Sigmoid colon (tissue), 7 donors: ENCODE measurements around the gene CFAP97D2. TPM values are rescaled to one million over a fixed set of nuclear protein-coding genes. Genes with fewer than 3 reads are reported as not detected.
"Not testable (repeated sequence)": the region's sequence is repeated elsewhere in the genome, so short reads cannot be mapped to it uniquely, and the experiment has no call there.

Experiments
- DNase-seq: peaks from one replicate; pipeline ENCODE4 v3.0.0-alpha.2; 2019
- H3K27ac ChIP-seq, 4 donors: fragments of 200-600 bp; sonication (generic); one replicate each; pipeline ENCODE4 v1.5.1; 2016 to 2019; ENCODE audit warnings: mild to moderate bottlenecking in 1 of 4
- H3K27me3 ChIP-seq, 3 donors: fragments of 200-600 bp; sonication (generic); one replicate each; pipeline ENCODE4 v1.5.1; 2019; ENCODE audit warnings: mild to moderate bottlenecking in 1 of 3
- H3K36me3 ChIP-seq, 4 donors: fragments of 200-600 bp; sonication (generic); one replicate each; pipeline ENCODE4 v1.5.1; 2016 to 2019
- H3K4me1 ChIP-seq, 4 donors: fragments of 200-600 bp; sonication (generic); one replicate each; pipeline ENCODE4 v1.5.1; 2017 to 2019
- H3K4me3 ChIP-seq, 4 donors: fragments of 200-600 bp; sonication (generic); one replicate each; pipeline ENCODE4 v1.5.1; 2017 to 2019; ENCODE audit warnings: mild to moderate bottlenecking in 2 of 4, moderate library complexity in 1 of 4
- H3K9me3 ChIP-seq, 4 donors: fragments of 200-600 bp in 3 of 4; sonication (generic) in 3 of 4; one replicate each; pipeline versions ENCODE4 v1.5.1 to v1.6.1; 2013 to 2019
- EP300 ChIP-seq, 4 donors: sonication (generic); formaldehyde crosslinking; IDR thresholded peaks; one replicate each; pipeline ENCODE4 v1.6.1; 2017; ENCODE audit warnings: antibody characterized with exemption in 4 of 4
- POLR2A ChIP-seq, 2 donors: fragments of 450-650 bp; IDR thresholded peaks; one replicate each; pipeline ENCODE4 v1.6.1; 2016; ENCODE audit warnings: antibody characterized with exemption in 2 of 2, mild to moderate bottlenecking in 2 of 2, moderate library complexity in 2 of 2
- POLR2AphosphoS5 ChIP-seq, 4 donors: sonication (generic); formaldehyde crosslinking; IDR thresholded peaks; one replicate each; pipeline ENCODE4 v1.6.1; 2017; ENCODE audit warnings: antibody characterized with exemption in 4 of 4
- WGBS, 2 donors: extraction: QIAGEN DNeasy Blood & Tissue Kit; methylation state at CpG; one replicate each; pipeline ENCODE4 v1.1.7; 2013; 5-methylcytosine and 5-hydroxymethylcytosine counted together
- intact Hi-C: fragments of 100-400 bp; cut with DNase I; formaldehyde crosslinking; loops from one replicate; pipeline ENCODE4 v1.15.1; 2023
- polyA plus RNA-seq, 3 donors: library from polyadenylated mRNA; stranded (reverse); fragments of 200-250 nt; gene quantifications; one replicate each; pipeline ENCODE4 v1.2.3, GENCODE V29; 2013
- total RNA-seq, 4 donors: library from RNA; depleted of rRNA; stranded (reverse); fragments of >200 nt; gene quantifications; one replicate each; pipeline ENCODE4 v1.1.0, GENCODE V29; 2016
- TF ChIP-seq, protein P1 (sequence below), 4 experiments: fragments of 450-650 bp in 3 of 4; fragments of 200-600 bp in 1 of 4; IDR thresholded peaks; one replicate each; pipeline ENCODE4 v1.5.1; 2016 to 2019; ENCODE audit warnings: antibody characterized with exemption in 4 of 4, mild to moderate bottlenecking in 3 of 4, moderate library complexity in 2 of 4
- donor health status: healthy with polysubstance abuse.
- donor health status: Bipolar disorder and iron deficiency.
- donor health status: healthy.

The CFAP97D2 gene
- total and polyA plus RNA-seq, 7 donors: 0.04 TPM; not detected in 6

DNA sequence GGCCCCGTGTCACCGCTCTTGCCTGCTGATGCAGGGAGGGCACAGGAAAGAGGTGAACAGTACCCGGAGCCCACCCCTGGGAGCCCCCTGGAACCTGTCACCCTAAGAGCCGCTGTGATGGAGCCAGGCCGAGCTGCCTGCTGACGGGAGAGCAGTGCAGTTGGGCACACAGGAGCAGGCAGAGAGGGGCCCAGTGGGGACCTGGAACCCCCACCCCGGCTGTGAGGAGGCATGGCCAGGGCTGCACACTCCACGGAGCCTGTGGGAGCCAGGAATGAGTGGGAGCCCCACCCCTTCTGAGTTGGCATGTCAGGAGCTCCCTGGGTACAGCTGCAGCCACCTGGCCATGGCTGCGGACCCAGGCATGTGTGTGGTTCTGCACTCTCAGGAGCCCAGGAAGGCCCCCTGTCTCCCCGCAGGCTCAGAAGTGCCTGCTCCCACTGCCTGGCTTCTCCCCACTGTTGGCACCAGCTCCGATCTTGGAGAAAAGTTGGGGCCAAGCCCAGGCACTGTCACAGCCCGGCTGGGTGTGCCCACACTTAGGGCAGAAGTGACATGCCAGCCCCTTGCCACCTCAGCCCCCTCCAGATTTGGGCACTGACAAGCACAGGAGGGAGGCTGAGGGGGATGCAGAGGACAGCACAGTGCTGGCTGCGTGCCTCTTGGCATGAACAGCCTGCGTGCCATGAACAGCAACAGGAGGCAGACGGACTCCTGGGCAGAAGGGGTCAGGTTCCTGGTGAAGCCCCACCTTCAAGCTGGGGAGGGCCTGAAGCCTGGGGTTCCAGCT lies 6.3 kb downstream of the CFAP97D2 start:
- Histone ChIP-seq H3K27ac (no peak overlapping the region), H3K36me3 (no peaks in the 10 kb centered on the region), H3K4me3 (no peak overlapping the region), H3K27me3 (peaks cover 0 to 7% (median 0%) of the 10 kb centered on the region in 3 donors), H3K9me3 (peaks cover 0 to 1% (median 0%) of the 10 kb centered on the region in 4 donors), H3K4me1 (no peaks in the 10 kb centered on the region)
- intact Hi-C loops: no loop called here
- TF ChIP-seq, protein P1, sequence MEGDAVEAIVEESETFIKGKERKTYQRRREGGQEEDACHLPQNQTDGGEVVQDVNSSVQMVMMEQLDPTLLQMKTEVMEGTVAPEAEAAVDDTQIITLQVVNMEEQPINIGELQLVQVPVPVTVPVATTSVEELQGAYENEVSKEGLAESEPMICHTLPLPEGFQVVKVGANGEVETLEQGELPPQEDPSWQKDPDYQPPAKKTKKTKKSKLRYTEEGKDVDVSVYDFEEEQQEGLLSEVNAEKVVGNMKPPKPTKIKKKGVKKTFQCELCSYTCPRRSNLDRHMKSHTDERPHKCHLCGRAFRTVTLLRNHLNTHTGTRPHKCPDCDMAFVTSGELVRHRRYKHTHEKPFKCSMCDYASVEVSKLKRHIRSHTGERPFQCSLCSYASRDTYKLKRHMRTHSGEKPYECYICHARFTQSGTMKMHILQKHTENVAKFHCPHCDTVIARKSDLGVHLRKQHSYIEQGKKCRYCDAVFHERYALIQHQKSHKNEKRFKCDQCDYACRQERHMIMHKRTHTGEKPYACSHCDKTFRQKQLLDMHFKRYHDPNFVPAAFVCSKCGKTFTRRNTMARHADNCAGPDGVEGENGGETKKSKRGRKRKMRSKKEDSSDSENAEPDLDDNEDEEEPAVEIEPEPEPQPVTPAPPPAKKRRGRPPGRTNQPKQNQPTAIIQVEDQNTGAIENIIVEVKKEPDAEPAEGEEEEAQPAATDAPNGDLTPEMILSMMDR (IDR thresholded peaks at IDR 0.05): no peak
- TF ChIP-seq EP300 (IDR thresholded peaks at IDR 0.05): no peak
- no peak for TF ChIP-seq POLR2AphosphoS5 (IDR thresholded peaks at IDR 0.05)
- TF ChIP-seq POLR2A (IDR thresholded peaks at IDR 0.05): no peak
- no peak for DNase-seq
- WGBS, 2 donors: 92 to 94% methylated on average over 15 of the region's 15 CpGs

DNA sequence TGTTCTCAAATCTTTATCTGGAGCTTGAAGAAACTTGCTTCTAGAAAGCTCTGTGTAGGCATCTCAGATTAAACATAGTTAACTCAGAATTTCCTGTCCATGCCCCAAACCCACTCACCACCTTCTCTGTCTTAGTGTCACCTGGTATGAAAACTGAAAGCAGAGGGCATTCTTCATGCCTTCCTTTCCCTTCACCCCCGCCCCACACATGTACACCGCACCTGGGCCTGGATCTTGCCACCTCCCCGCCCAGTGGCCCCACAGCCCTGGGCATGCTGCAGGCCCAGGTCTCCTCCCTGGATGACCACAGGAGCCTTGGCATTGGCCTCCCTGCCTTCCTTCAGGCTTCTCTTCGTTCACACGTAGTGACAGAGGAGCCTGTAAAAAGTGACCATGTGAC lies 15.8 kb downstream of the CFAP97D2 start:
- Histone ChIP-seq H3K4me1 (no peaks in the 10 kb centered on the region), H3K9me3 (peaks cover 0 to 4% (median 0%) of the 10 kb centered on the region in 4 donors), H3K27ac (no peak overlapping the region), H3K4me3 (no peak overlapping the region), H3K36me3 (no peaks in the 10 kb centered on the region), H3K27me3 (peaks cover 0 to 4% (median under 1%) of the 10 kb centered on the region in 3 donors)
- WGBS, 2 donors: 74 to 81% methylated on average over 5 of the region's 5 CpGs
- TF ChIP-seq, protein P1 (IDR thresholded peaks at IDR 0.05): no peak
- TF ChIP-seq POLR2A (IDR thresholded peaks at IDR 0.05): no peak
- no peak for TF ChIP-seq EP300 (IDR thresholded peaks at IDR 0.05)
- TF ChIP-seq POLR2AphosphoS5 (IDR thresholded peaks at IDR 0.05): no peak
- no peak for DNase-seq
- intact Hi-C loops: no loop called here

DNA sequence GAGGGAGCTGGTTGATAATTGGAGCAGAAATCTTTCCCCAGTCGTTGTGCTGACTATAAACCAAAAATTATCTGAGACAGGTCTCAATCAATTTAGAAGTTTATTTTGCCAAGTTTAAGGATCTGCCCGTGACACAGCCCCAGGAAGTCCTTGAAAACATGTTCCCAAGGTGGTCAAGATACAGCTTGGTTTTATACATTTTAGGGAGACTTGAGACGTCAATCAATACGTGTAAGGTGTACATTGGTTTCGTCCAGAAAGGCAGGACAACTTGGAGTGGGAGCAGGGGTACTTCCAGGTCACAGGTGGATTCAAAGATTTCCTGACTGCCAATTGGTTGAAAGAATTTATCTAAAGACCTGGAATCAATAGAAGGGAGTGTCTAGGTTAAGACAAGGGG lies 17.6 kb downstream of the CFAP97D2 start:
- no peak overlapping the region for H3K27ac ChIP-seq
- H3K36me3 ChIP-seq: no peaks in the 10 kb centered on the region
- H3K27me3 ChIP-seq: peaks cover 0 to 20% (median 12%) of the 10 kb centered on the region in 3 donors
- TF ChIP-seq EP300 (IDR thresholded peaks at IDR 0.05) (no peak), POLR2A (IDR thresholded peaks at IDR 0.05) (no peak), POLR2AphosphoS5 (IDR thresholded peaks at IDR 0.05) (no peak)
- TF ChIP-seq, protein P1 (IDR thresholded peaks at IDR 0.05): no peak
- H3K9me3 ChIP-seq: peaks cover 0 to 3% (median 0%) of the 10 kb centered on the region in 4 donors
- intact Hi-C loops: no loop called here
- 75 to 81% methylated on average over 5 of the region's 5 CpGs for WGBS, 2 donors
- DNase-seq: no peak
- no peak overlapping the region for H3K4me3 ChIP-seq
- no peaks in the 10 kb centered on the region for H3K4me1 ChIP-seq

DNA sequence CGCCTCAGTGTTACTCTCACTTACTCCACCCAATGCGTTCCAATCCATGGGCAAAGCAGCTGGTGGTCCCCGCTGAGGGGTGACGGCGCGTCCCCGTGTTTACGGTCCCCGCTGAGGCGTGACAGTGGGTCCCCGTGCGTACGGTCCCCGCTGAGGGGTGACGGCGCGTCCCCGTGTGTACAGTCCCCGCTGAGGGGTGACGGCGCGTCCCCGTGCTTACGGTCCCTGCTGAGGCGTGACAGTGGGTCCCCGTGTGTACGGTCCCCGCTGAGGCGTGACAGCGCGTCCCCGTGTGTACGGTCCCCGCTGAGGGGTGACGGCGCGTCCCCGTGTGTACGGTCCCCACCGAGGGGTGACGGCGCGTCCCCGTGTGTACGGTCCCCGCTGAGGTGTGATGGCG lies 19.5 kb downstream of the CFAP97D2 start:
- Histone ChIP-seq H3K36me3 (no peaks in the 10 kb centered on the region), H3K4me3 (no peak overlapping the region), H3K9me3 (no peaks in the 10 kb centered on the region), H3K4me1 (no peaks in the 10 kb centered on the region), H3K27ac (no peak overlapping the region), H3K27me3 (peaks cover 0 to 20% (median 12%) of the 10 kb centered on the region in 3 donors)
- no peak for DNase-seq
- TF ChIP-seq POLR2AphosphoS5 (IDR thresholded peaks at IDR 0.05): no peak
- intact Hi-C loops: no loop called here
- 59 to 98% methylated on average over 24 to 47 of the region's 47 CpGs for WGBS, 2 donors

DNA sequence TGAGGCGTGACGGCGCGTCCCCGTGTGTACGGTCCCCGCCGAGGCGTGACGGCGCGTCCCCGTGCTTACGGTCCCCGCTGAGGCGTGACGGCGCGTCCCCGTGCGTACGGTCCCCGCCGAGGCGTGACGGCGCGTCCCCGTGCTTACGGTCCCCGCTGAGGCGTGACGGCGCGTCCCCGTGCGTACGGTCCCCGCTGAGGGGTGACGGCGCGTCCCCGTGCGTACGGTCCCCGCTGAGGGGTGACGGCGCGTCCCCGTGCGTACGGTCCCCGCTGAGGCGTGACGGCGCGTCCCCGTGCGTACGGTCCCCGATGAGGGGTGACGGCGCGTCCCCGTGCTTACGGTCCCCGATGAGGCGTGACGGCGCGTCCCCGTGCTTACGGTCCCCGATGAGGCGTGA lies 20.5 kb downstream of the CFAP97D2 start:
- H3K27me3 ChIP-seq: peaks cover 0 to 20% (median 12%) of the 10 kb centered on the region in 3 donors
- WGBS, 2 donors: 53 to 65% methylated on average over 52 to 66 of the region's 75 CpGs
- H3K27ac ChIP-seq, H3K36me3 ChIP-seq, intact Hi-C loops, H3K4me1 ChIP-seq, H3K4me3 ChIP-seq, H3K9me3 ChIP-seq, DNase-seq: not testable (repeated sequence)
